G401.6 (cell line): ENCODE measurements around the gene OPN4.

Experiments used
- FAIRE-seq: peaks from 2 replicates; lab custom pipeline; 2012; peaks lifted over from hg19 to GRCh38; lab: Jason Lieb, UNC

OPN4 gene

DNA sequence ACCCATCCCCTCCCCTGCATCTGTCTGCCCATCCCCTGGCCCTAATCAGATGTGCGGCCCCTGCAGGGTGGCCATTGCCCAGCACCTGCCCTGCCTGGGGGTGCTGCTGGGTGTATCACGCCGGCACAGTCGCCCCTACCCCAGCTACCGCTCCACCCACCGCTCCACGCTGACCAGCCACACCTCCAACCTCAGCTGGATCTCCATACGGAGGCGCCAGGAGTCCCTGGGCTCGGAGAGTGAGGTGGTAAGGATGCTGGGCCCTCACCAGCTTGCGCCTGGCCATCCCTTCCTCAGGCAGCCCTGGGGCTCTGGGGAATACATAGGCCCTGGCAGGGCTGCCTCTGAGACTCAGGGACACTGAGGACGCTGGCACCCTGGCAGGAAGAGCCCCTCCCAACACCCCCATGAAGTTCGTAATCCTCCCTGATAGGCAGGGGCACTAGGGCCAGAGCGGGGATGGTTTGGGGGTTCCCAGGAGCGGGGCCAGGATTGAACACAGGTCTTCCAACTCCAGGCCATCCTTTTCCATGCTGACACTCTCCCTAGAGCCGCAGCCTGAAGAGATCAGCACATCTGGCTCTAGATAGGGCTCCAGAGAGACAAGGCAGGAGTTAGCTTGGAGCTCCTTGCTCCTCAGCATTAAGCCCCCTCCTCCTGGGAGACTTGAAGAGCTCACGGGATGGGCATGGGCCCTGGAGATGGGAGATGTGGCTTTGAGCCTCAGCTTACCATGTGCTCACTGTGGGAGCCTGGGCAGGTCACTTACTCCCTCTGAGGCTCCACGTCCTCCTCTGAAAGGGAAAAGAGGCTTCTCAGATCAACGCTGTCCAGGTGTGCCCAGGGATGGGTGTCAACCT is 8.1 kb downstream of the OPN4 start:
- FAIRE-seq: no peak

GRCh38 chr10:86663046-86663345 is 8.6 kb downstream of the OPN4 start:
- FAIRE-seq: no peak

DNA sequence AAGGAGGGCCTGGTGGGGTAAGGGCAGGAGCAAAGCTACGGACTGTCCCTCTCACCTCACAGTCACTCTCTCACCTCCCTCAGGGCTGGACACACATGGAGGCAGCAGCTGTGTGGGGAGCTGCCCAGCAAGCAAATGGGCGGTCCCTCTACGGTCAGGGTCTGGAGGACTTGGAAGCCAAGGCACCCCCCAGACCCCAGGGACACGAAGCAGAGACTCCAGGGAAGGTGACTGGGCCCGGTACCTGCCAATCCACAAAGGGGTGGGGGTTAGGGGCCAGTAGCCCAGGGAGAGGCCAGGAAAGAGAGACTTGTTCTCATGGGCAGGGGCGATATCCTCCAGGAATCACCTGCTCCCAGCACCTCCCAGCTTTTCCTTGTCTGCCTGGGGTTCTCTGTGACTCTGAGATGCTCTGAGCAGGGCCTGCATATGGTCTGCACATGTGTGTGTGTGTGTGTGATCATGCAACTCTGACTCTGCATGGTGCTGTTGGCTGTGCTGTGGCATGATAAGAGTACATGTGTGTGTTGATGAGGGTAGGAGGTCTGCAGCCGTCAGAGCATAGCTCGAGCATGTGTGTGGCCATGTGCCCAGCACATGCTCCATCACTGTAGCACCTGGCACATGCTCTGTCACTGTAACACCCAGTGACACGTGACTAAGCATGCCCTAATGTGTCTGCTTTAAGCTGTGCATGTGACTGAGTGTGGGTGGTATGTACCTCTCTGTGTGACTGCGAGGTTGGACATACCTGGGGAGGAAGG is 9.4 kb downstream of the OPN4 start:
- no peak for FAIRE-seq

DNA sequence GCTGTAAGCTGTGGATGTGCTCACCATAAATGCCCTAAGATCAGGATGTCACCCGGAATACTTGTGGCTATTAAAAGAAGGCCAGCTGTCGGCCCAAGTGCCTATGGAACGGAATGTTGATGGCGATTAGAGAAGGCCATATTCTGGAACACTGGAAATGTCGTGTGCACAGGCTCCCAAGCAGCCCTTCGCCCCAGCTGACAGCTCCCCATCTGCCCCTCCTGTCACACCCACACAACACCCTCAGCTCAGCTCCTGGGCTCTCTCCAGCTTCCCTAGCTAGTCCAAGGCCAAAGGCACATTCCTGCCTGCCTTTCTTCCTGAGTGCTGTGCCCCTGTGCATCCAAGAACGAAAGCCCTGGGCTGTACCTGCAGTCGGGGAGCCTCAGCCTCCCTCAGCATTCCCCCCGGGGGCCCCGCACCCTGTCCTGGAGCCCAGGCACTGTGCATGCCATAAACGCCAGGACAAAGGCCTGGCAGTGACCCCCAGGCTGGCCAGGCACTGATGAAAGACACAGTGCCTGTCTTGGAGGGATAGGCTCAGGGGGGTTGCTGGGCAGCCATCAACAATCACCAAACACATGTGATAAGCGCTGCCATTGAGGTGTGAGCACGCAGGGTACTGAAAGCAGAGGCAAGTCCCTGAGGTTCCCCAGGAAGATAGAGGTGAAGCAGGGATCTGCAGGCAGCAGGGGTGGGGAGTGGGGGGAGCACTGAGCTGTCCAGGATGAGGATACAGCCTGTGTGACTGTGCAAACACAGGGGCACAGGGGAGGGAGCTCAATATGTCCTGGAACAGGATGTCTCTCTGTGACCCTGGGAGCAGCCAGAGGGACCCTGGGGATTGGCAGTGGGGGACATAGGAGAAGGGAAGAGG is 10.2 kb downstream of the OPN4 start:
- no peak for FAIRE-seq

- no peak for FAIRE-seq
Measured at GRCh38 chr10:86665218-86665607, 10.9 kb downstream of the OPN4 start.

DNA sequence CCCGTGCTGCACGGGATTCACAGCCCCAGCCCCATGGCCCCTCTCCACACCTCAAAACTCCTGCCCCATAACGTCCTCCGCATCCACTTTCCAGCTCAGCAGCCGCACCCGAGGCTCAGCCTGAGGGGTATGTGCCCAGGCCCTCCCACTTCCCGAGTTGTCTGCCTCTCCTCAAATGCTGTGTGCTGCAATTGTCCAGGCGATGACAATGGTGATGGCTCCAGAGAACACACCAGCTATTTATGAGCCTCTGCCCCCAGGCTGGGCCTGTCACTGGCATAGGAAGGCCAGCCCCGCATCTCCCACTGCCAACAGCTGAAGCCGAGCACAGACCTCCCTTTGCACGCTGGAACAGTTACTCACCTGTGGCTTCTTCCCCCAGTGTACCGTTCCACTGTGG is 11.5 kb downstream of the OPN4 start:
- FAIRE-seq: no peak

DNA sequence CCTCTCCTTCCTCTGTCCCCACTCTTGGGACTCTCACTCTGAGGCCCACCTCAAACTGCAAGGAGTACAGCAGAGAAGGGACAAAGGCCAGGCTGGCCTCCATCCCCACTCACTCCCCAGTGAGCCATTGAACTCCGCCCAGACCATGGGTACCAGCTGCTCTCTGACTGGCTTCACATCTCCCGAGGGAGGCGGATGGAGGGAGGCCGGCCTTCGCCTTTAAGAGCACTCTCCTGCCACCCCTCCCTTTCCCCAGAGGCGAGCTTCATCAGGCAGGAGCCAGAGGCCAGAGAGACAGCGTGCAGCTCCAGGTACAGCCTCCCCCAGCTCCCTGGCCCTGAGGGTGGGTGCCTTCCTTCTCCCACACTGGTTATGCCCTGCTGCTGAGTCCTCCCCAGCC is 12.2 kb downstream of the OPN4 start:
- FAIRE-seq: no peak

DNA sequence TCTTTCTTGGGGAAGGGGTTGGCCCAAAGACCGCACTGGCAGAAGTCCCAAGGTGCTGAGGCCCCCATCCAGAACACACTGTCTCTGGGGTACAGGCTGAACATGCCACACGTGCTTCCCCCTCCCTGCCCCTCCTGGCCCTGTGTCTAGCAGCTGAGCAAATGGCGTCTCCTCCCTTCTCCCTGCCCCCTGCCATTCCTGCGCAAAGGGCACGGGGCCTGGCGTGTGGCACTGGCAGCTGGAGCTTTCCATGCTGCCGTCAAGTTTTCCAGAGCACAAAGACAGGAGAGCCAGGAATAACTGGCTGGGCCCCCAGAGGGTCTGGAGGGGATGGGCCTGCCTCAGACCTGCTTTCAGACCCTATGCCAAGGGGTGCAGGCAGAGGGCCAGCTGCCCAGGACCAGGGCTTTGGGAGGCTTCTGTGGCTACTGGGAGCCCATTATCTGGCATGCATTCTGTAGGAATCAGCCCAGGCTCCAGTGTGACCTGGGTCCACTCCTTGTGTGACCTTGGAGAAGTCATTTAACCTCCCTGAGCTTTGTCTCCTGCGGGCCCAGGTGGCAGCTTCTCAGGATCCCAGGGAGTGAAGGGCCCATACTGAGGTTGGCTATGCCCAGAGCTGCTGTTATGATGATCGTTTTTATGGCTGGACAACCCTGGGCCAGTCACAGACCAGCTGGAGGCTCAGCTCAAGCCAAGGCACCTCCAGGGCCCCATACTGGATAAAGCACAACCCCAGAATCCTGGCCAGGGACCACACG is 13.3 kb downstream of the OPN4 start:
- FAIRE-seq: no peak

GRCh38 chr10:86668297-86669165 is 14.2 kb downstream of the OPN4 start, which contains the start of gene LDB3:
TSS of gene LDB3 (plus strand) at chr10:86668511. CDS start at chr10:86668692, 181 bp downstream.
- no peak for FAIRE-seq

DNA sequence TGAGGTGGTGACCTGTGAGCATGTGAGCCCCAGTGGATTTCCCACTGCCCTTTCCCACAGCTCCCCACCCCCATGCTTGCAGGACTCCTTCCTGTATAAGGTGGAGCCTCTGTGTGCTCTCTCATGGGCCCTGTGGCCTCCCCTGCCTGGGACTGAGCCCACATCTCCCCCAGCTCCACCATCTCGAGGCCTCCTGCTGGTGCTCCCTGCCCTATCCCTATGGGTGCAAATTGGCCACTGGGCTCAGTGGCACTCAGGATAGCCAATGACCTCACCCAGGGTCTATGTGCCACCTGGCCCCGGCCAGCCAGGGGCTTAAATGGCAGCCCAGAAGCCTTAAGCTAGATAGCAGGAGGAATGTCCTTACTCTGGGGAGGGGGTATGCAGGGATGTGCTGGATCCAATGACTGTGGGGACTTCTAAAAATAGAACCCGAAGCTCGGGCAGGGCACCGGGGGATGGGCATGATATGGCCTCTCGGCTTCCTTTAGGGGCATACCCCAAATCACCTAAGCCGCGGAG is 16.0 kb downstream of the OPN4 start:
- FAIRE-seq: no peak

- FAIRE-seq: no peak
Measured at GRCh38 chr10:86670876-86671275, 16.5 kb downstream of the OPN4 start.

DNA sequence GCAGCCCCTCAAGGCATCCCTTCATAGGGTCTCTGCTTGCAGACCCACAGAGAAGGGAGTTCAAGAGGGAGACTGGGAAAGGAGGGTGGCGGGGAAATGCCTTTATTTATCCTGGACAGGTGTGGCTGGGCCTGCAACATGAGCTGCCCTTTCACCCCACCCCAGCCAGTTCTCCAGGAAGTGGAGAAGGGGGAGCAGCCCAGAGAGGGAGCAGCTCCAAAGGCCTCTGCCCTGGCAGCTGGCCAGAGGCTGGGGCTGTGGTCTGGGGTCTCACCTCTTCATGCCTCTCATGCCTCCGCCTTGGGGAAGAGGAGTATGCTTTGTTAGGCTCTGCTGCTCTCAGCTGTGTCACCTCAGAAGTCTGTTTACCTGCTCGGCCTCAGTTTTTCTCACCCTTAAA is 17.1 kb downstream of the OPN4 start:
- no peak for FAIRE-seq

GRCh38 chr10:86671985-86672710 is 17.8 kb downstream of the OPN4 start:
- no peak for FAIRE-seq

DNA sequence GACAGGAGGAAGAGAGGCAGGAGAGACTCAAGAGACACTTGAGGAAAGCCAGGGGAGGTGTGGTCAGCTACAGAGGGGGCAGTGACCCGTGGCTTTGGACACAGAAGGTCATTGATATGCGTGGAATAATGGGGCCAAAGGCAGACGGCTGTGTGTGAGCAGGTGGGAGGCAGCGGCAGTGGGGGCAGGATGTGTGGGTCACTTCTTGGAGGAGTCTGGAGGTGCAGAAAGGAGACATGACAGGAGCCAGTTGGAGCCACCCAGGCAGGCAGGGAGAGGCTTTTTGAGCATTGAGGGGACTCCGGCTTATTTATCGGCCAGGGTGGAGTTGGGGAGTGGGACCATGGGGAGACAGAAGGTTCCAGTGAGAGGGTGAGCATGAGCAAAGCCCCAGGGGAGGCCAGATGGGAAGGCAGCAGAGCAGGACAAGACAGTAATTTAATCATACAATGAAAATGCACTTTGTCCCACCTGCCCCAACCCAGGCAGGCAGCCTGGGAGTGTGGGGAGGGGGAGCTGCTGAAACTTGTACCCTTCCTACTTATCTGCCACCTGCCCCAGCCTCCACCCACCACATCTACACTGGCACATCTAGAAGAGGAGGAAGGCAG is 19.0 kb downstream of the OPN4 start:
- no peak for FAIRE-seq

- no peak for FAIRE-seq
Measured at GRCh38 chr10:86673827-86674581, 19.7 kb downstream of the OPN4 start.

GRCh38 chr10:86674912-86675311 is 20.6 kb downstream of the OPN4 start:
- FAIRE-seq: no peak

GRCh38 chr10:86677374-86677773 is 23.0 kb downstream of the OPN4 start:
- FAIRE-seq: no peak

GRCh38 chr10:86678999-86679792 is 24.8 kb downstream of the OPN4 start:
- no peak for FAIRE-seq
